Right lung (tissue), 5 donors: ENCODE results near the gene C5orf46. TPM values are rescaled to one million over a fixed set of nuclear protein-coding genes. Genes with fewer than 3 reads are reported as not detected.

Source experiments
- DNase-seq, 2 donors: peaks; one replicate each; pipeline ENCODE4 v3.0.0-alpha.2; 2013
- polyA plus RNA-seq, 5 donors: library from polyadenylated mRNA; unstranded; fragments of 120-200 nt; gene quantifications; one replicate each; pipeline versions ENCODE4 v1.2.1 to v1.2.3, GENCODE V29; 2013; ENCODE audit warnings: inconsistent platforms in 1 of 5, low replicate concordance in 1 of 5; ENCODE audit not compliant: insufficient read length in 5 of 5, insufficient read depth in 1 of 5

Gene C5orf46
- polyA plus RNA-seq, 5 donors = 0.94 to 3.8 (median 2.1) TPM

DNA sequence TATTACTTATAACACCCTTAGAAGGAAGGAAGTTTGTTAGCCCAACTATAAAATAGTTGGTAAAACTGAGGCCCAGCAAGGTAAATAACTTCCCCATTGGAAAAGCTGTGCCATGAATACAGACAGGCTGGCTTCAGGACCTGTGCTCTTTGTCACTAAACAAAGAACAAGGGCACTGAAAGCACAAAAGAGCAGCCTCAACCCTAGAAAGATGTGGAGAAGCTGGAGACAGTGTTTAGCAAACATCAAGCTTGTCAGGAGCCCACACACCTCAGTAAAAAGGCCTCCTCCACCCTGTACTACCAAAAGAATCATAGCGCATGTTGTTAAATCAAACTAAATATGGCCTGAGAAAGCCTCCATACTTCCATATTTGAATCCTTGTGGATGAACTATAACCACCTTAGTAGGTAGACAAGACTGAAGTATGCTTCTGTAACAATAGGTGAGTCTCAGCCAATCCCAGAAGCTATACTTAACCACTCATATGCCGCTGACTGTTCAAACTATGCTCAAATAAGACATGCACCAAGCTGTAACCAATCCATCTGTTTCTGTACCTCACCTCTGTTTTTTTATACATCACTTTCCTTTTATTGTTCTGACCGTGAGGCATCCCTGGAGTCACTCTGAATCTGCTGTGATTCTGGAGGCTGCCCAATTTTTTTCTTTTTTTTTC is 46.2 kb downstream of the C5orf46 start:
- DNase-seq = no peak

DNA sequence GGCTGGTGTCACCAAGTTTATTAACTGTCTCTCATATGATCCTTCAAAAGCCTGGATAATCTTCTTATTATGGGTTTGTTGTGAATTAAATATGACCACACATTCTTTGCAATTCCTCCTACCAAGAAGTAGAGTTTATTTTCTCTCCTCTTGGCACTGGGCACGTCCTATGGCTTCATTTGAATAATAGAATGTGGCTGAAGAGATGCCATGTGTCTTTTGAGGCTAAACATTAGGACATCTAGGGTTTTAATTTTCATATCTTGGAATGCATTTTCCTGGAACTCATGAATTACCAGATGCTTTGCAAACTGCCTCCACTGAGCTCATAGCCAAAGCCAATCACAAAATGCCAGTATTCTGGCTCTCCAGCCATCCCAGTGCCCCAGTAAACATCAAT is 47.8 kb downstream of the C5orf46 start:
- no peak for DNase-seq

DNA sequence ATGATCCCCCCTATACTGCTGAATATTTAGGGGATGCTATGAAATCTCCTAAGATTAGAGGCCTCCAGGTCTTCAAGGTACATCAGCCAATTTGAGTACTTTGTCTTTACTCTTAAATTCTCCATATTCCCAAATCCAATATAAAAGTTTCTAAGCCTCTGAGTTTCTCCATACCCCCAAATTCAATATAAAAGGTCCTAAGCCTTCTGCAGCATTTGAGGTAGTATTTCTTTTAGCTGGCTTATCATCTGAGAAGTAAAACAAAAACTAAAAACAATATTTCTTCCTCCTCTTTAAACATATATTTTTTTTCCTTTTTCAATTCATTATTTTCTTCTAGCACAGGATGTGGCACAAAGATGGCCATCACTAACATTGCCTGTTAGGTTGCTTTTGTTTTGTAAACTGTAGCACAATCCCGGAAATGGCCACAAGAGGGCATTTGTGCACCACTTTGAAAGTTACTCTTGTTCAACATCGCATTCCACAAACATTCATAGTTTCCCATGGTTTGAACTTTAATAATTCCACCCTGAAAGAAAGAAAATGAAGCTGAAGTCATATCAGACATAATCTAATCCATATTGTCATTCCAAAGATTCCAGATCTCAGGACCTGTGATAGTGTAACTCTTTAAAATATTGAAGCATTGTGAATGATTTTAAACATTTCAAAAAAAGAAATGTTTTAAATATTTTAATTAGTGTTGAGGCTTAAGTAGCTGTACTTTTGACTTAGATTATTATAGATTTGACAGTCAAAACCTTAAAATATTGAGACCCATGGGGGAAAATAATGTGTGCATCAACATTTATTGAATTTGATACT is 48.8 kb downstream of the C5orf46 start:
- peak; percentile 29 to 64 for DNase-seq

DNA sequence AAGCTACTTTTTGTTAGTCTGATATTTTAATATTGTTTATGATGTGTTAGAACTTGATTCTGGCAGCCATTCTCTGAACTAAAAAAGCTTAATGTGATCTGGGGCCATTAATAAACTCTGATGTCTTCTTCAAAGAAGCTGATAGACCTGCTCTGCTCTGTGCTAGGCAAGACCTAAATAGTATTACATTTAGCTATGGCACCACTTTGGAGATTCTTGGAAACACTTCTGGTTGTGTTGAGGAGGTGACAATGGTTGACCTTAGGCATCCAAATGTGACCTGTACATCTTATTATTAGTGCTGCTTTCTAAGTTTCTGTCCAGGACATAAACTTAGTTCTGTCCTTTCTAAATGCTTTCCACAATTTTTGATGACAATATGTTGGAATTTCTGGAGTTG is 49.5 kb downstream of the C5orf46 start:
- DNase-seq = no peak

DNA sequence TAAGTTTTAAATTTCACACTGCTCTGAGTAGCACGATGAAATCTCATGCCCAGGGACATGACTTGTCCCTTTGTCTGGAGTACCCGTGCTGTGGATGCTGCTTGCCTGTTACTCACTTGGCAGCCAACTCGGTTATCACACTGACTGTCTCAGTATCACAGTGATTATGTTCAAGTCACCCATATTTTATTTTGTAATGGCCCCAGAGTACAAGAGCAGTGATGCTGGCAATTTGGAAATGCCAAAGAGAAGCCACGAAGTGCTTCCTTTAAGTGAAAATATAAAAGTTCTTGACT is 50.6 kb downstream of the C5orf46 start:
- DNase-seq = no peak

DNA sequence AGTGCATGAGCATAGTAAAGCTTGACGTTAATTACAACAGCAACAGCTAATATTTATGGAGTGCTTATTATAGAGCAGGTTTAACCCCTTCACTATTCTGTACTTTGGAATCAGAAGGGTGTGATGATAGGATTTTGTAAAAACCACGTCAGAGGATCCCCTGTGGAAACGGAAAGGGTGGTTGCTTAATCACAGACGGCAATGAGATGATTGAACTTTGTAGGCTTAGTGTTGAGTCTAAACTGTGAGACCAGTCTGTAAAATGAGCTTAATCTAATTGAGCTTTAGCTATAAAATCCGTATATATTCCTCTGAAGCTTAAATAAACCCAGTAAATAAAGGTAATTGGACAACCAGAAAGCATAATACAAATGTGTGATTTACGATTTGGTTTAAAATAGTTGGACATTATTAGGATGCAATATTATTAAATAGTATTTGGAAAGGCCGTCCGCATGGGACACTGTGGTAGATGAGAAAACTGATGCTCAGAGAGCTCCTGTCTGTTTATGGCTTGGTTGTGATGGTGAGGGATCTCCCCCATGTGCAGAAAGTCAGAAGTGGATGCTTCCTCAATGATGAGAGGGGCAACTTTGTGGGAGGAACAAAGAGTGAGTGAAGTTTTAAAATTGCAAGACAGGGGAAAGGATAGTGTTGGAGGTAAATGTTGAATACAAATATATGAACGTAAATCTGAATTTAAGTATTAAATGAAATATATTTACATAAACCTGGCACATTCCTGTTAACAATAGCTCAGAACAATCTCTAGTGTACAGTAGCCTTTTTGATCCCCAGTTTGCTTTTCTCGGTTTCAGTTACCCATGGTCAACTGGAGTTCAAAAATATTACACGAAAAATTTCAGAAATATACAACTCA is 51.2 kb downstream of the C5orf46 start:
- no peak for DNase-seq

DNA sequence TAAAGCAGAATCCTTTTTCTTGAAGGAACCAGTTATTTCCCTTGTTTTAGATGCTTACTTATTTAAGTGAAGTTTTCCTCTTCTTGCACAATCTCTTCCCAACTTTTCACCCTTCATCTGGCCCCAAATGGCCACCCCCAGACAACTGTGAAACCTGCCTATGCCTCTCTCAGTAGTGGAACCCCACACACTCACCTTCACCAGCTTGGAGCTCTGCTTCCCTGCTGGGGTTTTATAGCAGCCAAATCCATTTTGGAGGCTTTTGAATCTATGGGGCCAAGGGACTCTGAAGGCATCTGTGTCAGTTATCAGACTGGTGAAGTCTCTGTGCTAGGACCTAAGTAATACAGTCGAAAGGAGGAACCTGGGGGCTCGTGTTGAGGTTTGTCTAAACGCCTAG is 52.0 kb downstream of the C5orf46 start:
- DNase-seq = no peak

DNA sequence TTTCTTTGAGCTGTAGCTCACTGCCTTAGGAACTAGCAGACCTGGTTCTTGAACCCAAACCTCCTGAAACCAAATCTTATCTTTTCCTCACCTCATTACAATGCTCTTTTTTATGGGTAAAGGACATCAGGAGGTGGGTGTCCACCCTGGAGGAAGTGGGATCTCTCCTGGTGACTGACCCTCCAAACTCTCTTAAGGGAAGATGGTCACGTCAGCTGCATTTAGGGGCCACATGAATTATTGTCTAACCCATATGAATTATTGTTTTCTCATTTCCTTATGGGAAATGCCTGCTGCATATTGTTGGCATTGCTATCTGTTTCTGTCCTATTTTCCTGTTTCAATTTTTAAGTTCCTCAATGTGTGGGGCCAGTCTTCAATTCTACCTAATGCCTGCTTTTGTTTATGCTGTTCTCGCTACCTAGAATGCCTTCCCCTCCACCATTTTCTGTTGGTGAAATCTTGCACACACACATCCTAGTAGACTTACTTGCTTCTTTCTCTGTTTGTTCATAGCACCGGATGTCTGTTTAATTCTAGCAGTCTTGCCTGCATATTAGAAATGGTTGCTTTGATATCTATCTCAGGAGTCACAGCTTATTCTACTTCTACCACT is 52.9 kb downstream of the C5orf46 start:
- DNase-seq = no peak

DNA sequence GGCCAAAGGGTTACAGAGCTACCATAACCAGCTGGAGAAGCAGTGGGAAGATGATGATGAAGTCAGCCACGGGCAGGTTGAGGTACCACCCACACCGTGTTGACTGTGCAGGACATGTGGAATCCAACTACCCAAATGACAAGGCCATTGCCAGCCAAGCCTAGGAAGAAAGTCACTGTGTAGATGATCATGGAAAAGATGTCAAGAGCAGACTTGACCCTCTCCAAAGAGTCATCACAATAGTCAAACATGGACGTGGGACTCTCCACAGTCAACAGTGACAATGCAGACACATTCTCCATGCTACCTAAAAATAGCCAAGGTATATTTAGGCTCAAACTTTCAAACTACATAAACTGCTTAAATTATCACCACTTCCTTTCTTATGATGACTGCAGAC is 54.0 kb downstream of the C5orf46 start:
- no peak for DNase-seq

DNA sequence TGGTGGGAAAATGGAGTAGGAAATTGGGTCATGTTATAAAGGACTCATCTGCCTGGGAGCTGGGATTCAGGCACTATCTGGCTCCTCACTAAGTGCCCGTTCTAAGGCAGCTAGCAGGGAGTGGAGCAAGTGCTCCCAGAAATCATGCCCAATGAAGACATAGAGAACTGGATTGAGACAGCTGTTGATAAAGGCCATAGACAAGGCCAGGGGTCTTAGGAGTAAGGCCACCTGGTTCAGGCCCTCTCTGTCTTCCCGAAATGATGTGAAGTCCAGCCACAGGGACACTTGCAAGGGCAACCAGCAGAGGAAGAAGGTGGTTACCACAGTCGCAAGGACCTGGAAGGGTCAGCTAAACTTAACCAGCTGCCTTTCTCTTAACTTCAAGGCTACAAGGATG is 54.8 kb downstream of the C5orf46 start:
- no peak for DNase-seq

DNA sequence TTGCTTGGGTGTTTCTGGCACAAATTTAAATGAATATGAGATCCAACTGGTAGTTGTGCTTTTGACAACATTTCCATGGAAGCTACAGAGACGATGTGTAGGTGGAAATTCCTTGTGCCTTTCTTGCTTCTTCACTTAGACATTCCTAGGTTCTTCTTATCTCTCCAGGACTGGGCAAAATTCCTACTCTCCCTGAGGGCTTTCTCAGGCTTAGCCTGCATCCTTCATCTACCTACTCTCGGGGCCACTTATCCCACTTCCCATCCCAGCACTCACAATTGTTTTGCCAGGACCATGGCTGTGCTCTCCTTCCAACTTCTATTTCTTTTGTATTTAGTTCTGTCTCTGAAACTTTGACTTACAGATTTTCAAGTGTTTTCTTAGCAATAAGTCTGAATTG is 57.1 kb downstream of the C5orf46 start:
- DNase-seq = no peak

DNA sequence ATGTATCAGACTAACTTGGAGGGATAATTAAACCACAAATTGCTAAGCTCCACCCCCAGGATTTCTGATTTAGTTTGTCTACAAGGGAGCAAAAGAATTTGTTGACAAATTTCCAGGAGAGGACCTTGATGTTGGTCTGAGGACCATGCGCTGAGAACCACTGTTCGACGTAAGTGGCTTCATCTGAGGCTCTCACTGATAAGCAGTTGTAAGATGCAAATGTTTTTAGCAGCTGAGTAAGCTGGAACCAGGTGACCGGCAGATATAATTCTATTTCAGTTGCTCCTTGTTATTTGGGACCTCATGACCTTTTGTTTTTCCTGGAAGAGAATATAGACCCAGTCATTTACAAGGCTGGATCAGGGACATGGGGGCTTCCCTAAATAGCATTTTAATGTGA is 60.7 kb downstream of the C5orf46 start:
- DNase-seq = no peak

DNA sequence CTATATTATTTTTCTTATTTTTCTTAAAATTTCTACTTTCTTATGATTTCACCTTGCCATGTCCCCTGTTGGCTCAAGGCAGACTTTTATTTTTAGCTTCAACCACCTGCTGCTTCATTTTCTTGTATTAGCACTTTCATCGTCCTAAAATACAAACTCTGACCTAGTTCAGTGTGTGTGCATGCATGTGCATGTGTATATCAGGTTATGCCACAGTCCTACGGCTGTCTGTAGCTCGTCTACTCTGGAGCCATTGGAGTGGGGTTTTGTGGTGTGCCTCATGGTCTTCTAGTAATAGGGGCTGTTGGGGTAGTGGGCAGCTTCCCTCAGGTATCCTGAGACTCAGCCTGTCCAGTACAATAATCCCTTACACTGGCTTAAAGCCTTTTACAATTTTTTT is 61.5 kb downstream of the C5orf46 start:
- DNase-seq = no peak

DNA sequence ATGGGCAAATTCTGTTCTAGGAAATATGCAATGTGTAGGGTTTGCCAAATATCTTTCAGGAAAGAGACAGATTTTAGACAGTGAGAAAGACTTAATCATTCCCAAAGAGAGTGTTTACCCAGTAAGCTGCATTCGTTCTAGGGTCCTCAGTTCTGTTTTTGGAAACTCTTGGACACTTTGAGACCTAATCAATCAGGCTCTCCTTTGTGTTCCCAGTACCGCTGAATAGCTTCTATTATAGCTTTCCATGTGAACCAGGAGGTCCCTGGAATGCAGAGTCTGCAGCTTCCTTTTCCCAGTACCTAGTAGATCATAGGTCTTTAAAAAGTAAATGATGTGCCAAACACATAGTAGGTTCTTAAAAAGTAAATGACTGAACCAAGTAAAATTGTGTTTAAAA is 63.5 kb downstream of the C5orf46 start:
- no peak for DNase-seq

Other genes starting within 250 kb of the C5orf46 start
- 10 to 100 TPM in 2 of 5 donors, 1 to 10 TPM in 3; 5.6 to 11.6 (median 6.5) TPM for gene JAKMIP2, start 123.8 kb downstream of the C5orf46 start, polyA plus RNA-seq
- gene SPINK1, start 74.9 kb downstream of the C5orf46 start, polyA plus RNA-seq = 1 to 10 TPM in 3 of 5 donors, under 1 TPM in 2; 0.93 to 1.9 (median 1.0) TPM
- gene SCGB3A2, start 27.8 kb downstream of the C5orf46 start, polyA plus RNA-seq = 1,000 to 10,000 TPM; 1,303 to 2,692 (median 2,261) TPM
- 1 to 10 TPM in 2 of 5 donors, under 1 TPM in 3; 0.50 to 1.2 (median 0.84) TPM for gene SPINK5, start 157.4 kb upstream of the C5orf46 start, polyA plus RNA-seq